ENCODE results near the gene ARHGEF11. TPM values are rescaled to one million over a fixed set of nuclear protein-coding genes. Genes with fewer than 3 reads are reported as not detected.
A peak's percentile ranks its signal among the peaks of the same experiment; 100 is the strongest.

The ARHGEF11 gene
- total and polyA plus RNA-seq, 9 of the 15 experiments (the other 6 are each of a cell fraction or from before 2014, with no cell fraction given): 0.14 to 15.5 (median 9.0) TPM

DNA sequence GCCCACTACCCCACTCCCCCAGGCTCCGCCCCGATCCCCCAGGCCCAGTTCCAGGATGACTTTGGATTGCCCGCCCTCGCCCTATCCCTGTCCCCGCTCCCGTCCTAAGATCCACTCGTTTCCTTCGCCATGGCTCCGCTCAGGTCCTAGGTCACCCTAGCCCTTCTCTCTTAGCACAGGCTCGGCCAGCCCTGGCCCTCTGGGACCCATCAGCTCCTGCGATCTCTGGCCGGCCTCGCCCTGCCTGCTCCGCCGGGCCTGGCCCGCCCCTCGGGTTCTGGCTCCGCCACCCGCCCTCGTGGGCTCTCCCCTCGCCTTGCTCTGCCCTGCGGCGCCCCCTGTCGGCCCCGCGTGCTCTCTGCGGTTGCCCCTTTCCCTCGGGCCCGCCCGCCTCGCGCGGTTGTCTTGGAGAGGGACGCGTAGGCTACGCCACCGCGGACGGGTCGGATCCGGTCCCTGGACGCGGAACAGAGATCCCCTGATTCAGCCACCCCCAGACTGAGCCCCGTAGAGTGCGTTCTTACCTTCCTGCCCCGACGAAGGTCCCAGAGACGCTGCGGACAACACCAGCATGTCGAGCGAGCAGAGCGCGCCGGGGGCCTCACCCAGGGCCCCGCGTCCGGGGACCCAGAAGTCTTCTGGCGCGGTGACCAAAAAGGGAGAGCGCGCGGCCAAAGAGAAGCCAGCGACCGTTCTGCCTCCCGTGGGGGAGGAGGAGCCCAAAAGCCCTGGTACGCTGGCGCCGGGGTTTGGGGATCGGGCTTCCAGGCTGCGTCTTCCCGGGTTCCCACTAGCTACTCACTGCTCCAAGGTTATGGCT, 125.1 kb downstream of the ARHGEF11 start, which contains the start of gene LRRC71 (continued):
- TF ChIP-seq, protein P1, sequence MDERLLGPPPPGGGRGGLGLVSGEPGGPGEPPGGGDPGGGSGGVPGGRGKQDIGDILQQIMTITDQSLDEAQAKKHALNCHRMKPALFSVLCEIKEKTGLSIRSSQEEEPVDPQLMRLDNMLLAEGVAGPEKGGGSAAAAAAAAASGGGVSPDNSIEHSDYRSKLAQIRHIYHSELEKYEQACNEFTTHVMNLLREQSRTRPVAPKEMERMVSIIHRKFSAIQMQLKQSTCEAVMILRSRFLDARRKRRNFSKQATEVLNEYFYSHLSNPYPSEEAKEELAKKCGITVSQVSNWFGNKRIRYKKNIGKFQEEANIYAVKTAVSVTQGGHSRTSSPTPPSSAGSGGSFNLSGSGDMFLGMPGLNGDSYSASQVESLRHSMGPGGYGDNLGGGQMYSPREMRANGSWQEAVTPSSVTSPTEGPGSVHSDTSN (CRISPR knock-in tag; IDR thresholded peaks at IDR 0.05; ENCODE audit: low read depth): no peak
- TF ChIP-seq, protein P1 (tag; conservative IDR thresholded peaks at IDR 0.05; ENCODE audit: low read depth): no peak
- TF ChIP-seq, protein P2, sequence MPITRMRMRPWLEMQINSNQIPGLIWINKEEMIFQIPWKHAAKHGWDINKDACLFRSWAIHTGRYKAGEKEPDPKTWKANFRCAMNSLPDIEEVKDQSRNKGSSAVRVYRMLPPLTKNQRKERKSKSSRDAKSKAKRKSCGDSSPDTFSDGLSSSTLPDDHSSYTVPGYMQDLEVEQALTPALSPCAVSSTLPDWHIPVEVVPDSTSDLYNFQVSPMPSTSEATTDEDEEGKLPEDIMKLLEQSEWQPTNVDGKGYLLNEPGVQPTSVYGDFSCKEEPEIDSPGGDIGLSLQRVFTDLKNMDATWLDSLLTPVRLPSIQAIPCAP (CRISPR knock-in tag; IDR thresholded peaks at IDR 0.05; ENCODE audit: borderline replicate concordance): no peak
- TF ChIP-seq MEF2D (tag; conservative IDR thresholded peaks at IDR 0.05; ENCODE audit: low read depth) (no peak), GTF2F1 (IDR thresholded peaks at IDR 0.05; ENCODE audit: low read depth, low read length) (no peak), ZNF212 (CRISPR knock-in tag; IDR thresholded peaks at IDR 0.05) (no peak), ADNP (tag; IDR thresholded peaks at IDR 0.05) (no peak), NFXL1 (CRISPR knock-in tag; IDR thresholded peaks at IDR 0.05) (no peak), MEIS2 (IDR thresholded peaks at IDR 0.05; ENCODE audit: partially characterized antibody) (no peak), STAT5A (IDR thresholded peaks at IDR 0.05; ENCODE audit: borderline replicate concordance, low read length) (no peak), POLR3A (IDR thresholded peaks at IDR 0.05; ENCODE audit: borderline replicate concordance, extremely low read depth, insufficient read depth, insufficient read length) (no peak), KDM5B (IDR thresholded peaks at IDR 0.05; ENCODE audit: insufficient replicate concordance, low read depth, low read length) (no peak), KLF16 (IDR thresholded peaks at IDR 0.05) (peak; percentile 68), NCOA6 (IDR thresholded peaks at IDR 0.05) (no peak), ZNF316 (IDR thresholded peaks at IDR 0.05) (no peak)
- TF ChIP-seq, protein P3, sequence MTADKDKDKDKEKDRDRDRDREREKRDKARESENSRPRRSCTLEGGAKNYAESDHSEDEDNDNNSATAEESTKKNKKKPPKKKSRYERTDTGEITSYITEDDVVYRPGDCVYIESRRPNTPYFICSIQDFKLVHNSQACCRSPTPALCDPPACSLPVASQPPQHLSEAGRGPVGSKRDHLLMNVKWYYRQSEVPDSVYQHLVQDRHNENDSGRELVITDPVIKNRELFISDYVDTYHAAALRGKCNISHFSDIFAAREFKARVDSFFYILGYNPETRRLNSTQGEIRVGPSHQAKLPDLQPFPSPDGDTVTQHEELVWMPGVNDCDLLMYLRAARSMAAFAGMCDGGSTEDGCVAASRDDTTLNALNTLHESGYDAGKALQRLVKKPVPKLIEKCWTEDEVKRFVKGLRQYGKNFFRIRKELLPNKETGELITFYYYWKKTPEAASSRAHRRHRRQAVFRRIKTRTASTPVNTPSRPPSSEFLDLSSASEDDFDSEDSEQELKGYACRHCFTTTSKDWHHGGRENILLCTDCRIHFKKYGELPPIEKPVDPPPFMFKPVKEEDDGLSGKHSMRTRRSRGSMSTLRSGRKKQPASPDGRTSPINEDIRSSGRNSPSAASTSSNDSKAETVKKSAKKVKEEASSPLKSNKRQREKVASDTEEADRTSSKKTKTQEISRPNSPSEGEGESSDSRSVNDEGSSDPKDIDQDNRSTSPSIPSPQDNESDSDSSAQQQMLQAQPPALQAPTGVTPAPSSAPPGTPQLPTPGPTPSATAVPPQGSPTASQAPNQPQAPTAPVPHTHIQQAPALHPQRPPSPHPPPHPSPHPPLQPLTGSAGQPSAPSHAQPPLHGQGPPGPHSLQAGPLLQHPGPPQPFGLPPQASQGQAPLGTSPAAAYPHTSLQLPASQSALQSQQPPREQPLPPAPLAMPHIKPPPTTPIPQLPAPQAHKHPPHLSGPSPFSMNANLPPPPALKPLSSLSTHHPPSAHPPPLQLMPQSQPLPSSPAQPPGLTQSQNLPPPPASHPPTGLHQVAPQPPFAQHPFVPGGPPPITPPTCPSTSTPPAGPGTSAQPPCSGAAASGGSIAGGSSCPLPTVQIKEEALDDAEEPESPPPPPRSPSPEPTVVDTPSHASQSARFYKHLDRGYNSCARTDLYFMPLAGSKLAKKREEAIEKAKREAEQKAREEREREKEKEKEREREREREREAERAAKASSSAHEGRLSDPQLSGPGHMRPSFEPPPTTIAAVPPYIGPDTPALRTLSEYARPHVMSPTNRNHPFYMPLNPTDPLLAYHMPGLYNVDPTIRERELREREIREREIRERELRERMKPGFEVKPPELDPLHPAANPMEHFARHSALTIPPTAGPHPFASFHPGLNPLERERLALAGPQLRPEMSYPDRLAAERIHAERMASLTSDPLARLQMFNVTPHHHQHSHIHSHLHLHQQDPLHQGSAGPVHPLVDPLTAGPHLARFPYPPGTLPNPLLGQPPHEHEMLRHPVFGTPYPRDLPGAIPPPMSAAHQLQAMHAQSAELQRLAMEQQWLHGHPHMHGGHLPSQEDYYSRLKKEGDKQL (CRISPR knock-in tag; IDR thresholded peaks at IDR 0.05; ENCODE audit: borderline replicate concordance): no peak
- TF ChIP-seq, protein P4, sequence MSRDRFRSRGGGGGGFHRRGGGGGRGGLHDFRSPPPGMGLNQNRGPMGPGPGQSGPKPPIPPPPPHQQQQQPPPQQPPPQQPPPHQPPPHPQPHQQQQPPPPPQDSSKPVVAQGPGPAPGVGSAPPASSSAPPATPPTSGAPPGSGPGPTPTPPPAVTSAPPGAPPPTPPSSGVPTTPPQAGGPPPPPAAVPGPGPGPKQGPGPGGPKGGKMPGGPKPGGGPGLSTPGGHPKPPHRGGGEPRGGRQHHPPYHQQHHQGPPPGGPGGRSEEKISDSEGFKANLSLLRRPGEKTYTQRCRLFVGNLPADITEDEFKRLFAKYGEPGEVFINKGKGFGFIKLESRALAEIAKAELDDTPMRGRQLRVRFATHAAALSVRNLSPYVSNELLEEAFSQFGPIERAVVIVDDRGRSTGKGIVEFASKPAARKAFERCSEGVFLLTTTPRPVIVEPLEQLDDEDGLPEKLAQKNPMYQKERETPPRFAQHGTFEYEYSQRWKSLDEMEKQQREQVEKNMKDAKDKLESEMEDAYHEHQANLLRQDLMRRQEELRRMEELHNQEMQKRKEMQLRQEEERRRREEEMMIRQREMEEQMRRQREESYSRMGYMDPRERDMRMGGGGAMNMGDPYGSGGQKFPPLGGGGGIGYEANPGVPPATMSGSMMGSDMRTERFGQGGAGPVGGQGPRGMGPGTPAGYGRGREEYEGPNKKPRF (IDR thresholded peaks at IDR 0.05; ENCODE audit: low read depth, low read length): no peak

Measured in K562 (cell line).